Activated gamma-delta T cell treated with anti-CD3 and anti-CD28 coated beads, Interleukin-2, amount 50 U/mL, for 16 hours (primary cell): ENCODE measurements around the gene MIA.
"Not testable (repeated sequence)": the region's sequence is repeated elsewhere in the genome, so short reads cannot be mapped to it uniquely, and the experiment has no call there.

Source experiments
- DNase-seq: peaks from one replicate; pipeline ENCODE4 v3.0.0-alpha.2; 2020; ENCODE audit warnings: low read depth

Gene MIA

GRCh38 chr19:40750874-40751537 is 24.3 kb upstream of the MIA start, which contains the start of gene SNRPA:
Gene SNRPA, plus strand, starts transcription at chr19:40751203. Its CDS starts 206 bp downstream, at chr19:40751409.
- DNase-seq, result peak; percentile 95

DNA sequence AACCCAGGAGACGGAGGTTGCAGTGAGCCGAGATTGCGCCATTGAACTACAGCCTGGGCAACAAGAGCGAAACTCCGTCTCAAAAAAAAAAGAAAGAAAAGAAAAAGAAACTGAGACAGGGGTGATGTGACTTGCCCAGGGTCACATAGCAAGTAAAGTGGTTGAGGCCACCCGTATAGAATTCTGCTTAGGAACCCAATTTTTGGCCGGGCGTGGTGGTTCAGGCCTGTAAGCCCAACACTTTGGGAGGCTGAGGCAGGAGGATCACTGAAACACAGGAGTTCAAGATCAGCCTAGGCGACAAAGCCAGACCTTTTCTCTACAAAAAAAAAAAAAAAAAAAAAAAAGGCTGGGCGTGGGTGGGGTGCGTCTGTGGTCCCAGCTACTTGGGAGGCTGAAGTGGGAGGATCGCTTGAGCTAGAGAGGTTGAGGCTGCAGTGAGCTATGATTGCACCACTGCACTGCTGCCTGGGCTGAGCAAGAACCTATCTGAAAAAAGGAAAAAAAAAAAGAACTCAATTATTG is 23.0 kb upstream of the MIA start:
- no peak for DNase-seq

DNA sequence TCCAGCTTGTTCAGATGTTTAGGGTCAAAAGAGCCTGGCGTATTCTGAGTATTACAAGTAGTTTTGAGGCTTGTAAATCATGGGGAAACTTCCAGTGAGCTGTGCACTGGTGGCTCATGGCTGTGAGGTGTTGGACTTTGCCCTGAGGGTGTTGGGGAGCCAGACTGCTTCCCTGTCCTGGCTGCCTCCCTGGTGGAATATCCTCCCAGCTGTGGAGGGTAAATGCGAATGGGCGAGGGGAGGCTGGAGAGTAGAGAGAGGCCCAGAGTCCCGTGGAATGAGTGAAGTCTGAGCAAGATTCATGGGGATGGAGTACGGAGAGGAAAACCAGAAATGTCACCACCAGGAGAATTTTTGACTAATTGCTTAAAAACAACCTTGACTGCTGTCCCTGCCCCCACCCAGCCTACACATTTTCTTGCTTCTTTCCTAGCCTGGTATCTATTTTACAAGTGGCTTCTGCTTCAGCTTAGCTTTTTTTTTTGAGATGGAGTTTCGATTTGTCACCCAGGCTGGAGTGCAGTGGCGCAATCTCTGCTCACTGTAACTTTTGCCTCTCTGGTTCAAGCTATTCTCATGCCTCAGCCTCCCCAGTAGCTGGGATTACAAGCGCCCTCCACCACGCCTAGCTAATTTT is 20.6 kb upstream of the MIA start:
- DNase-seq, result no peak

- DNase-seq, result no peak
Measured at GRCh38 chr19:40755248-40755624, 20.1 kb upstream of the MIA start.

- DNase-seq, result no peak
Measured at GRCh38 chr19:40755791-40756190, 19.5 kb upstream of the MIA start.

DNA sequence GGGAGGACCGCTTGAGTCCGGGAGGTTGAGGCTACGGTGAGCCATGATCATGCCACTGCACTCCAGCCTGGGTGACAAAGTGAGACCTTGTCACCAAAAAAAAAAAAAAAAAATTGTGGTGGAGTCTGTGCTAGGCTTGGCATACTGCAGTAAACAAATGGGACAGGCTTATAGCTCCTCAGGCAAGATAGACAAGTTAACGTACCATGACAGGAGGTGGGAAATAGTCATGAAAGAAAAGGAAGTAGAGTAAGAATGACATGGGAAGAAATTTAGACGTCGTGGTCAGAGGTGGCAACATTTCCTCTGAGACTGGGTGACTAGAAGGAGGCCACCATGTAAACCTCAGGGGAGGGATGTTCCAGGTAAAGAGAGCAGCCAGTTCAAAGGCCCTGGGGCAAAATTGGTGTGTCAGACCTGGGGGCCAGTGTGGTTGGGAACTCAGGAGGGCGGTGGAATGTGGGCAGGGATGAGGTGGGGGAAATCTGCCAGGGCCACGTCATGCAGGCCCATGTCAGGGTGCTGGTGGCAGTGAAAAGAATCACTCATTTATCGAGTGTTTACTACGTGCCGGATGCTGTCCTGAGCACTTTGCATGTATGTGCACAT is 18.7 kb upstream of the MIA start:
- peak; percentile 28 for DNase-seq

DNA sequence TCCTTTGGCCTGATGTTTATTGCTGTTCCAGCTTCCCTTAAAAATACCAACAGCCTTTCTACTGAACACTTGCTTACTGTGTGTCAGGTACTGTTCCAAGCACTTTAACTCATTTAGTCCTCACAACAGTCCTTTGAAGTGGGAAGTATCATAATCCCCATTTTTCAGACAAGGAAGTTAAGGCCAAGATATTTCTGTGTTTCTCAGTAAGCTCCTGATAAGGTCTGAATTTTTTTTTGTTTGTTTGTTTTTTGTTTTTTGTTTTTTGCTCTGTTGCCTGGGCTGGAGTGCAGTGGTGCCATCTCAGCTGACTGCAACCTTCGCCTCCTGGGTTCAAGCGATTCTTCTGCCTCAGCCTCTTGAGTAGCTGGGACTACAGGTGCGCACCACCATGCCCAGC is 16.8 kb upstream of the MIA start:
- no peak for DNase-seq

DNA sequence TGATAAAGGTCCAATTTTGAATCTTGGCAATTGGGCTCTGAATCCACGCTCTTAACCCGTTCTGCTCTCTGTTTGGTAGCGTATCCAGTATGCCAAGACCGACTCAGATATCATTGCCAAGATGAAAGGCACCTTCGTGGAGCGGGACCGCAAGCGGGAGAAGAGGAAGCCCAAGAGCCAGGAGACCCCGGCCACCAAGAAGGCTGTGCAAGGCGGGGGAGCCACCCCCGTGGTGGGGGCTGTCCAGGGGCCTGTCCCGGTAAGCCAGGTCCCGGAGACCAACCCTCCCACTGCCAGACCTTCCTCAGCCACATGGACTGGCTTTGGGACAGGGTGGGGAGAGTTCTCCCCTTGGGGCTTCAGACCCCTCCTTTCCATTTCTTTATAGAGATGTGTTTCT is 16.0 kb upstream of the MIA start:
- no peak for DNase-seq

DNA sequence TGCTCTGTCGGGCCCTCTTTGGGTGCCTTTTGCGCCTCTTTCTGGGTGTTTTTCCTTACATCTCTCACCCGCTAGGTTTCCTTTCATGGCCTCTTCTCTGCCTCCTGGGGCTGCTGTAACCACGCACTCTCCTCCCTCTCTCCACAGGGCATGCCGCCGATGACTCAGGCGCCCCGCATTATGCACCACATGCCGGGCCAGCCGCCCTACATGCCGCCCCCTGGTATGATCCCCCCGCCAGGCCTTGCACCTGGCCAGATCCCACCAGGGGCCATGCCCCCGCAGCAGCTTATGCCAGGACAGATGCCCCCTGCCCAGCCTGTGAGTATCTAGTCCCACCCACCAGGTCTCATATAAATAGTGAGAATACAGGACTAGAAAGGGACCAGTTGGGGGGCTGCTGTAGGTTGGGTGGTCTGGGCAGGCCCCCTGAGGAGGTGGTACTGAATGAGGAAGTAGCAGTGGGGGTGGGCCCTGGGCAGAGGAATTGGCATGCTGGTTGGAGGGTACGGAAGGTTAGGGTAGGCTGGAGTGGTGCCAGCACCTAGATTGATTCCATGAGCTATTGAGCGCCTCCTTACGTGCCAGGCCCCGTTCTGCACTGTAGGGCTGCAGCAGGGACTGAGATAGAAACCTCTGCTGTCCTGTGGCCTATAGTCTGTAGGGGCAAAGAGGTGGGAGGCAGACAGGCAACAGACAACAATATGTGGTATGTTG is 12.4 kb upstream of the MIA start:
- no peak for DNase-seq

- no peak for DNase-seq
Measured at GRCh38 chr19:40763526-40763925, 11.8 kb upstream of the MIA start.

- no peak for DNase-seq
Measured at GRCh38 chr19:40763963-40764362, 11.4 kb upstream of the MIA start.

DNA sequence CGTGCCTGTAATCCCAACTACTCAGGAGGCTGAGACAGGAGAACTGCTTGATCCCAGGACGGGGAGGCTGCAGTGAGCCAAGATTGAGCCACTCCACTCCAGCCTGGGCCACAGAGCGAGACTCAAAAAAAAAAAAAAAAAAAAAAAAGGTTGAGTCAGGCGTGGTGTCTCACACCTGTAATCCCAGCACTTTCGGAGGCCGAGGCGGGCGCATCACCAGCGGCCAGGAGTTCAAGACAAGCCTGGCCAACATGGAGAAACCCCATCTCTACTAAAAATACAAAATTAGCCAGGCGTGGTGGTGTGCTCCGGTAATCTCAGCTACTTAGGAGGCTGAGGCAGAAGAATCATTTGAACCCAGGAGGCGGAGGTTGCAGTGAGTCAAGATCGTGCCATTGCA is 8.9 kb upstream of the MIA start:
- not testable (repeated sequence) for DNase-seq

DNA sequence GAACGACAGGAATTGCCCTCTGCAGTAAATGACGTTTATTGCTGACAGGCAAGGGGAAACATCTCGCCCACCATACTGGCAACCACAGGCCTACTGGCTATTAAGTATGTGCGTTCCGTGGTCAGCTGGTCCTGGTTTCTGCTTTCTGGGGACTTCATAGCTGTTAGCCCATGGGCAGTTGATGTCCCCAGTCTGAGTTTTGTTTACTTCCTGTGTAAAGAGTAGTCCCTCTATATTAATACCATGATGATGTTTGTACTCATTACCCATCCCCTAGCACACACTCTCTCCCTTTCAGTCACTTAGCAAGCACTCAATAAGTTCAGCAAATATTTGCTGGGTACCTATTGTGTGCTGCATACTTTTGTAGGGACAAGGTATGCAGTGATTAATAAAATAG is 6.5 kb upstream of the MIA start:
- DNase-seq, result no peak

GRCh38 chr19:40771101-40771862 is 4.0 kb upstream of the MIA start:
- not testable (repeated sequence) for DNase-seq

GRCh38 chr19:40775632-40776022 is 306 bp downstream of the MIA start:
- no peak for DNase-seq

DNA sequence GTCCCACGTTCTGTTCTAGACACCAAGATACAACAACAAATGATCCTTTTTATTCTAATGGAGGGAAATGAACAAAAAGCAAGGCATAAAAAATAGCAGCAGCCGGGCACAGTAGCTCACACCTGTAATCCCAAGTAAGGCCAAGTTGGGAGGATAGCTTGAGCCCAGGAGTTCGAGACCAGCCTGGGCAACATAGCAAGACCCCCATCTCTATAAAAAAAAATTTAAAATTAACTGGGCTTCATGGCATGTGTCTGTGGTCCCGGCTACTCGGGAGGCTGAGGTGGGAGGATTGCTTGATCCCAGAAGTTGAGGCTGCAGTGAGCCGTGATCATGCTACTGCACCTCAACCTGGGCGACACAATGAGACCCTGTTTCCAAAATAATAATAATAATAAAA is 1.0 kb downstream of the MIA start:
- DNase-seq, result no peak

DNA sequence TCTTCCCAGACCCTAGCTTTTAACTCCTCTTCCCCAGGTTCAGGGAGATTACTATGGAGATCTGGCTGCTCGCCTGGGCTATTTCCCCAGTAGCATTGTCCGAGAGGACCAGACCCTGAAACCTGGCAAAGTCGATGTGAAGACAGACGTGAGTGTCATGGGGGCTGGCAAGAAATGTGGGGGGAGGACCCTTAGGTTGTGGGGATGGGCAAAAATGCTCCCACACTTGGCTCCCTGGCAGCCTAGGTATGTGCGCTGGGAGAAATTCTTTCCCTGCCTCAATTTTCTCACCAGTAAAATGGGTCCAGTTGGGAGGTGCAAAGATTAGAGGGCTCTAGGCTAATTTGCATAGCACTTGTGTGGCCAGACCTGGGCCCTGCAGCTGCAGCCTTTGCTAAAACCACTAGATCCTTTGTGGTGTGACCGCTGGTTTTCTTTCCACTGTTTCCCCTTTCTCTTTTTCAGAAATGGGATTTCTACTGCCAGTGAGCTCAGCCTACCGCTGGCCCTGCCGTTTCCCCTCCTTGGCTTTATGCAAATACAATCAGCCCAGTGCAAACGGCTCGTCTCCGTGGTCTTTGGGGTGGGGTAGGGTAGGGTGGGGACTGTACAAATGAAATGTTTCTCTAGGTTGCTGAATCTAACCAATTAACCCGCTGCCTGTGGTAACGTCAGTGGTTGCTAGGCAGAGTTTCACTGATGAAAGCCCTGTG is 1.8 kb downstream of the MIA start:
- DNase-seq, result peak; percentile 79

- DNase-seq, result no peak
Measured at GRCh38 chr19:40777645-40777936, 2.3 kb downstream of the MIA start.

DNA sequence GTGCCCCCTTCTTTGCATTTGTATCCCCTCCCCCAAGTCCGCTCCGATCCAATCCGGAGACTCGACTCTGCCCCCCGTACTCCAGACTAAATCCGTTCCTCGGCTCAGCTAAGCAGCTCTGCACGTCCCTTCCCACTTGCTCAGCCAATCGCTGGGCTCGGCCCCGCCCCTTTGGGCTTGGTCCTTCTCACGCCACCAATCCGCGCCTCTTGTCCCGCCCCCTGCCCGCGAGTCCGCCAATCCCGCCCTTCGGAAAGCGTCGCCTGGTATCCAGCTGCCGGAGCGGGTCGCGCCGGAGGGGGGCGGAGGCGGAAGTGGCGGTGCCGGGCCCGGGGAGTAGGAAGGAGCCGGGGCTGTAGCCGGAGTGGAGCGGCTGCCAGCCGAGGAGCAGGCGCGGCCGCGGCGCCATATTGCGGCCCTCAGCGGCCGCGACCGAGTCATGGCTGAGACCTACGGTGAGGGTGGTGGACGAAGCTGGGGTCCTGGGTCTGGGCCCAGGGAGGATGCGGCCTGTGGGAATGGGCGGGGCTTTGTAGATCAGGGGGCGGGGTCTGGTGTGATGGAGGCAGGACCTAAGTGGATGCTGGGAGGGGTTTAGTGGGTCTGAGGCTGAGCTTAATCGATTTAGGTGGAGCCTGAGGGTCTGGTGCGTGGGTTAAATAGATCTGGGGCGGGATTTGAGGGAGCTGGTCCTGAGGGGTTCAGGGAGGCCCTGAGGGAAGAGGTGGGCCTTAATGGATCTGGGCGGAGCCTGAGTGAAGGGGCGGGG is 2.8 kb downstream of the MIA start, which contains the start of gene RAB4B:
RAB4B (plus strand) TSS at position 311 of the 769 bp plus-strand sequence; CDS start at position 440, 129 bp downstream.
- DNase-seq, result peak; percentile 100

DNA sequence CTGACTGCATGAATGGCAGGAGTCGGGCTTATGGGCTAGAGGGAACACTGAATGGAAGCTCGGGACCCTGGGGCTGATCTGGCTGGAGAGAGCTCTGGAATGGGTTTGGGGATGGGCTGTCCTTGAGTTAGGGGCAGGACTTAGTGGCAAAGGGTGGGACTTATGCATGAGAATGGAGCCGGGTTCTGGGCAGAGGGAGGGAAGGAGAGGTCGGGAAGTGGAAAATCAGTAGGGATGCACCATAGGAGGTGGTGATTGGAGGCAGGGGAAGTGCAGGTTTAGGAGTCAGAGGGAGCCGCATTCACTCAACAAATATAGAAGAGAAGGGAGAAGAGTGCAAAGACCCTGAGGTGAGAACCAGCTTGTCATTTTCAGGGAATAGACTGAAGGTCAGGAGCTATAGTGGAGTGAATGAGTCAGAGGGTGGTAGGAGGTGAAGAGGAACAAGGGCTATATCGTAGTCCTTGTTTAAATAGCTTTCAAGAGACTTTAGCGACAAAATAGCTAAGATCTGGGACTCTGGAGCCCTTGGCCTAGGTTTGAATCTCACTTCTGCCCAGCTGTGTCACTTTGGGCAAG is 3.5 kb downstream of the MIA start:
- no peak for DNase-seq
